Upper lobe of left lung (tissue), 6 donors: Measurements from ENCODE around the gene SNTA1. TPM values are rescaled to one million over a fixed set of nuclear protein-coding genes. Genes with fewer than 3 reads are reported as not detected.

Experiments
- ATAC-seq, 2 donors: fragments of 200-7000 bp; cut with Tn5 transposase; one replicate each; pipeline ENCODE4 v1.9.1; 2022; ENCODE audit warnings: mild to moderate bottlenecking in 2 of 2, moderate library complexity in 2 of 2; ENCODE audit not compliant: low FRiP score in 2 of 2
- DNase-seq, 2 donors: peaks; one replicate each; pipeline ENCODE4 v3.0.0-alpha.2; 2019 to 2020
- H3K27ac ChIP-seq, 4 donors: fragments of 200-600 bp; sonication (generic); one replicate each; pipeline ENCODE4 v1.5.1; 2016 to 2019
- H3K27me3 ChIP-seq, 4 donors: fragments of 200-600 bp; sonication (generic); one replicate each; pipeline ENCODE4 v1.5.1; 2017 to 2019
- H3K36me3 ChIP-seq, 4 donors: fragments of 200-600 bp; sonication (generic); one replicate each; pipeline ENCODE4 v1.5.1; 2016 to 2019
- H3K4me1 ChIP-seq, 4 donors: fragments of 200-600 bp; sonication (generic); one replicate each; pipeline ENCODE4 v1.5.1; 2018 to 2019
- H3K4me3 ChIP-seq, 4 donors: fragments of 200-600 bp; sonication (generic); one replicate each; pipeline ENCODE4 v1.5.1; 2017 to 2019; ENCODE audit warnings: mild to moderate bottlenecking in 2 of 4, moderate library complexity in 1 of 4
- H3K9me3 ChIP-seq, 4 donors: fragments of 200-600 bp; sonication (generic); one replicate each; pipeline ENCODE4 v1.5.1; 2018 to 2019
- EP300 ChIP-seq, 4 donors: sonication (generic); formaldehyde crosslinking; IDR thresholded peaks; one replicate each; pipeline ENCODE4 v1.5.1; 2017; ENCODE audit warnings: antibody characterized with exemption in 4 of 4, control low read depth in 2 of 4
- POLR2A ChIP-seq, 4 donors: fragments of 450-650 bp; IDR thresholded peaks; one replicate each; pipeline ENCODE4 v1.5.1; 2016 to 2017; ENCODE audit warnings: antibody characterized with exemption in 4 of 4, mild to moderate bottlenecking in 2 of 4
- POLR2AphosphoS5 ChIP-seq, 2 donors: sonication (generic); formaldehyde crosslinking; IDR thresholded peaks; one replicate each; pipeline ENCODE4 v1.5.1; 2017; ENCODE audit warnings: antibody characterized with exemption in 2 of 2
- WGBS, 2 donors: methylation state at CpG; one replicate each; pipeline ENCODE4 v1.1.5; 2017 to 2018; 5-methylcytosine and 5-hydroxymethylcytosine counted together
- total RNA-seq, 6 donors: library from RNA; depleted of rRNA in 4 of 6; stranded (reverse); fragments of >200 nt in 4 of 6; gene quantifications; one replicate each; pipeline versions ENCODE4 v1.1.0 to v1.2.1, GENCODE V29; 2016 to 2021
- TF ChIP-seq, protein P1 (sequence below), 6 experiments: fragments of 450-650 bp in 4 of 6; fragments of 200-600 bp in 2 of 6; sonication (generic) in 2 of 6; IDR thresholded peaks; one replicate each; pipeline ENCODE4 v1.5.1; 2016 to 2019; ENCODE audit warnings: antibody characterized with exemption in 6 of 6
- donor health status: DM: no; HTN: no; CAD: no; lungs with moderate emphysema.
- donor health status: DM: no; HTN: yes; CAD: no; lungs with severe emphysema.

The SNTA1 gene
- total RNA-seq, 6 donors from 2014 or later: 8.2 to 23.4 (median 11.3) TPM

DNA sequence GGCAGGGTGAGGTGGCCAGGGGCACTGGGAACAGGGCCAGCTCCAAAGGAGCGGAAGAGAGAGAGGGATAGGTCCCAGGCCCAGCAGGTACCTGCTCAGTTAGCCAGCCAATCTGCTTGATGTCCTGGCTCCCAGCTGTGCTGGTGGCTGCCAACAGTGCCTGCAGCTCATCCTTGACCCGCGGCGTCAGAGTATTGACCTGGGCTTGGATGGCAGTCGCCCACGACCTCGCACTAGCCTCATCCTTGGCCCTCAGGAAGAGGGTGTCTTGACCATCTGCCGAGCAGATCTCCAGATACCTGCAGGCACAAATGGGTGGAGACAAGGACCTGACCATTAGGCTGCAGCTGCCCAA, 31.1 kb downstream of the SNTA1 start:
- H3K27ac ChIP-seq: no peak overlapping the region
- no peaks in the 10 kb centered on the region for H3K9me3 ChIP-seq
- no peak for DNase-seq
- TF ChIP-seq EP300 (IDR thresholded peaks at IDR 0.05): no peak
- 92 to 100% methylated on average over 7 to 8 of the region's 8 CpGs for WGBS, 2 donors
- no peaks in the 10 kb centered on the region for H3K4me1 ChIP-seq
- no peaks in the 10 kb centered on the region for H3K27me3 ChIP-seq
- no peak overlapping the region for H3K4me3 ChIP-seq
- peaks cover 0 to 22% (median 11%) of the 10 kb centered on the region in 4 donors for H3K36me3 ChIP-seq
- no peak for ATAC-seq

DNA sequence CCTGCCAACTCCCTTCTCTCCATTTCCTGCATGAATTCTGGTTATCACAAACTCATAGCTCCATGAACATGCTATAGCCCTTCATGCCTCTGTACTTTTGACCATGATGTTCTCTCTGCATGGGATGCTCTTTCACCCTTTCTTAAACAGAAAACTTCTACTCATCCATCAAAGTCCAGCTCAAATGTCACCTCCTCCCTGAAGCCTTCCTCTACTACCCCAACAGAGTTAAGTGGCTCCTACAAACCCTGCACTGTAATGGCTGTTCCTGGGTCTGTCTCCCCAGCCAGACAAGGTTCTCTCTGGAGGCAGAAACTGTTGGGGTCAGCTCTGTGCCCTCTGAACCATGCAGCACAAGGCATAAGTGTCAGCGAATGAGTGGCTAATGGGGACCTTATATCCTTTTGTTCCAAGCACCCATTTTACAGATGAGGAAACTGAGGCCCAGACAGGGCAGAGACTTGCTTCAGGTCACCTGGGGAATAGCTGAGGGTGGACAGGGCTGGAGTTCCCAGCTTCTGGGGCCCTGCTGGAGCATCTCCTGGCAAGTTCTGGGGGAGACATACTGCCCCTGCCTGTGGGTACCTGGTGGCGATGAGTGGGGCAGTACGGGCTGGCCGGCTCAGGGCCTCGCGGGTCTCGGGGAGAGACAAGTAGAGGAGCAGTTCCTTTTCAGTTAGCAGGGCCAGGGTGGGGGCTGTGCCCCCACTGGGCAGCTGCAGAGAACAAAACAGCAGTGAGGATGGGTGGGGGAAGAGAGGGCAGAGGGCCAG, 31.7 kb downstream of the SNTA1 start:
- H3K9me3 ChIP-seq: no peaks in the 10 kb centered on the region
- 89 to 96% methylated on average over 5 to 7 of the region's 7 CpGs for WGBS, 2 donors
- peaks cover 0 to 23% (median 13%) of the 10 kb centered on the region in 4 donors for H3K36me3 ChIP-seq
- H3K27me3 ChIP-seq: no peaks in the 10 kb centered on the region
- TF ChIP-seq EP300 (IDR thresholded peaks at IDR 0.05) (no peak), POLR2A (IDR thresholded peaks at IDR 0.05) (no peak), POLR2AphosphoS5 (IDR thresholded peaks at IDR 0.05) (no peak)
- TF ChIP-seq, protein P1, sequence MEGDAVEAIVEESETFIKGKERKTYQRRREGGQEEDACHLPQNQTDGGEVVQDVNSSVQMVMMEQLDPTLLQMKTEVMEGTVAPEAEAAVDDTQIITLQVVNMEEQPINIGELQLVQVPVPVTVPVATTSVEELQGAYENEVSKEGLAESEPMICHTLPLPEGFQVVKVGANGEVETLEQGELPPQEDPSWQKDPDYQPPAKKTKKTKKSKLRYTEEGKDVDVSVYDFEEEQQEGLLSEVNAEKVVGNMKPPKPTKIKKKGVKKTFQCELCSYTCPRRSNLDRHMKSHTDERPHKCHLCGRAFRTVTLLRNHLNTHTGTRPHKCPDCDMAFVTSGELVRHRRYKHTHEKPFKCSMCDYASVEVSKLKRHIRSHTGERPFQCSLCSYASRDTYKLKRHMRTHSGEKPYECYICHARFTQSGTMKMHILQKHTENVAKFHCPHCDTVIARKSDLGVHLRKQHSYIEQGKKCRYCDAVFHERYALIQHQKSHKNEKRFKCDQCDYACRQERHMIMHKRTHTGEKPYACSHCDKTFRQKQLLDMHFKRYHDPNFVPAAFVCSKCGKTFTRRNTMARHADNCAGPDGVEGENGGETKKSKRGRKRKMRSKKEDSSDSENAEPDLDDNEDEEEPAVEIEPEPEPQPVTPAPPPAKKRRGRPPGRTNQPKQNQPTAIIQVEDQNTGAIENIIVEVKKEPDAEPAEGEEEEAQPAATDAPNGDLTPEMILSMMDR (IDR thresholded peaks at IDR 0.05): no peak
- ATAC-seq (no peak), DNase-seq (peak in 1 of 2 donors; percentile 69)
- H3K4me1 ChIP-seq: no peaks in the 10 kb centered on the region
- H3K4me3 ChIP-seq: no peak overlapping the region
- no peak overlapping the region for H3K27ac ChIP-seq

DNA sequence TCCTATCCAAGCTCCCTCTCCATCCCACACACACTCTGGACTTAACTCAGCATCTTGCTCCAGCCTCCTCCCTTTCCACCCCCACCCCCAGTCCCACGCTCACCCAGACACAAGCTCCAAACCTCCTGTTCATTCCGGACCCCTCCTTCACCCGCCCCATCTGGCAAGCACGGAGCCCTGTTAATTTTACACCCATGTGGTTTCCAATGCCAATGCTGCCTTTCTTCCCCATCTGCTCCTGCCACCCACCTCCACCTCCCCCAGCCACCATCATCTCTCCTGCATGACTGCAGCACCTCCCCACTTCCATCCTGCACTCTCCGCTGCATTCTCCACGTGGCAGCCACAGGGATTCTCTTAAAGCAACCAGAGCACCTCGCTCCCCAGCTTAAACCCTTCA, 32.3 kb downstream of the SNTA1 start:
- DNase-seq (no peak), ATAC-seq (no peak)
- H3K4me1 ChIP-seq: no peaks in the 10 kb centered on the region
- peaks cover 0 to 23% (median 15%) of the 10 kb centered on the region in 4 donors for H3K36me3 ChIP-seq
- 88 to 91% methylated on average over 7 of the region's 7 CpGs for WGBS, 2 donors
- H3K27ac ChIP-seq: no peak overlapping the region
- TF ChIP-seq POLR2A (IDR thresholded peaks at IDR 0.05) (no peak), EP300 (IDR thresholded peaks at IDR 0.05) (no peak), POLR2AphosphoS5 (IDR thresholded peaks at IDR 0.05) (no peak)
- TF ChIP-seq, protein P1 (IDR thresholded peaks at IDR 0.05): no peak
- H3K27me3 ChIP-seq: no peaks in the 10 kb centered on the region
- H3K9me3 ChIP-seq: no peaks in the 10 kb centered on the region
- H3K4me3 ChIP-seq: no peak overlapping the region

DNA sequence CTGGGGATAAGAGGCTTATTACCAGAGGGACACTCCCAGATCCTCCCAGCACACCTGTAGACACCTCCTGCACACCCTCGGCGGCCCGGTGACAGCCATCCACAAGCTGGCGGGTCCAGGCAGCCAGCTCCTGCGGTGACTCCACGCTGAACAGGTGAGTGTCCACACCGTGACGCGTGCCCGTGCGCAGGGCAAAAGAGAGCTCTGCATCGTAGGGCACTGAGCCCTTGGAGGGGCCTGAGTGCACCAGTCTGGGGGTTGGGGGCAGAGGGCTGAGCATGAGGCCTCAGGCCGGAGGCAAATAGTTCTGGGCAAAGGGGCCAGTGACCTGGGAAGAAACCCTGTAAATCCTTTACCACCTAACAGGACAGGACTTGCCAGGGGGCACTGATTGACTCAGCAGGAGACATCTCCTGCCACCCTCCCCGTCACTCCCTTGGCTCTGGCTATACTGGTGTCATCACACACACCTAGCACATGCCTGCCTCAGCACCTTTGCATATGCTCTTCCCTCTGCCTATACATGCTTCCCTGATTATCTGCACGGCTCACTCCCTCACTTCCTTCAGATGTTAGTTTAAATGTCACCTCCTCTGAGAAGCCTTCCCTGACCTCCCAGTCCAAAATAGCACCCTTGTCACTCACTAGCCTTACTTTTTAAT, 33.4 kb downstream of the SNTA1 start:
- H3K4me1 ChIP-seq: no peaks in the 10 kb centered on the region
- peak in 1 of 2 donors; percentile 28 for ATAC-seq
- TF ChIP-seq, protein P1 (IDR thresholded peaks at IDR 0.05): no peak
- no peak for TF ChIP-seq POLR2A (IDR thresholded peaks at IDR 0.05)
- TF ChIP-seq POLR2AphosphoS5 (IDR thresholded peaks at IDR 0.05): no peak
- TF ChIP-seq EP300 (IDR thresholded peaks at IDR 0.05): no peak
- H3K27ac ChIP-seq: no peak overlapping the region
- H3K9me3 ChIP-seq: no peaks in the 10 kb centered on the region
- H3K27me3 ChIP-seq: no peaks in the 10 kb centered on the region
- WGBS, 2 donors: 97% methylated on average over 14 to 15 of the region's 15 CpGs
- H3K4me3 ChIP-seq: no peak overlapping the region
- peak in 1 of 2 donors; percentile 78 for DNase-seq
- peaks cover 0 to 23% (median 15%) of the 10 kb centered on the region in 4 donors for H3K36me3 ChIP-seq

DNA sequence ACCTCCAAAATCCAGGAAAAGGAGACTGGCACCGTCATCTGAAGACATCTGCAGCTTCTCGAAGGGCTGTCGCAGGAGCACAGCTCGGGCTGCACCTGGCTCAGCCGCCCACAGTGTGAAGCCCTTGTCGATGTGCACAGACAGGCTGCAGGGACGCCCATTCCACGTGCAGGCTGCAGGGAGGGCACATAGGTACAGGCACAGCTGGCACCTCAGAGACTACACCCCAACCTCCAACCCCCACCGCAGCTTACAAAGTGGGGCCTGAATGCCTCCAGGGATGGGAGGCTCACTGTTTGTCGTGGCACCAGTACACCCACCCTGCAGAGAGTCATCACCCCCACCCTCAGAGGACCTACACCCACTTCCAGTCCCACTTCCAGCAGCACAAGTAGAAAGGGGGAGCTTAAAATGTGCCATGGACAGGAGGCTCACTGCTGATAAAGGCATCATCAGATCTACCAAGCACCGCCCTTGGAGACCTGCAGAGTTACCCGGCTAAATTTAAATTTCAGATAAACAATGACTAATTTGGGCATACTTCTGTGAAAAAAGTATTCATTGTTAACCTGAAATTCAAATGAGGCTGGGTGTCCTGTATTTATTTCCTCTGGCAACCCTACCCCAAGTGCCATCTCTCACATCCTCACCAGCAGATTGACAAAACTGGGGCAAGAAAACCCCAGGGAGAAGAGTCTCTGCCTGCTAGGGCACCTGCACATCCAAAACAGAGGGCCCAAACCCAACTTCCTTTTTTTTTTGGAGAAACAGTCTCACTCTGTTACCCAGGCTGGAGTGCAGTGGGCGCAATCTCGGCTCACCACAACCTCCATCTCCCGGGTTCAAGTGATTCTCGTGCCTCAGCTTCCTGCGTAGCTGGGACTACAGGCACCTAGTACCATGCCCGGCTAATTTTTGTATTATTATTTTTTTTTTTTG, 34.6 kb downstream of the SNTA1 start:
- Histone ChIP-seq H3K9me3 (no peaks in the 10 kb centered on the region), H3K27ac (no peak overlapping the region), H3K36me3 (peaks cover 0 to 23% (median 15%) of the 10 kb centered on the region in 4 donors), H3K27me3 (no peaks in the 10 kb centered on the region), H3K4me1 (no peaks in the 10 kb centered on the region), H3K4me3 (no peak overlapping the region)
- 85 to 86% methylated on average over 9 to 14 of the region's 18 CpGs for WGBS, 2 donors
- ATAC-seq: no peak
- peak in 1 of 2 donors; percentile 56 for DNase-seq
- TF ChIP-seq, protein P1 (IDR thresholded peaks at IDR 0.05): no peak
- TF ChIP-seq POLR2AphosphoS5 (IDR thresholded peaks at IDR 0.05): no peak
- no peak for TF ChIP-seq POLR2A (IDR thresholded peaks at IDR 0.05)
